Fibroblast of the aortic adventitia (primary cell): Measurements from ENCODE around the gene NUP50. TPM values are rescaled to one million over a fixed set of nuclear protein-coding genes. Genes with fewer than 3 reads are reported as not detected.

Experiments
- DNase-seq: peaks from one replicate; pipeline ENCODE4 v3.0.0-alpha.2; 2010; ENCODE audit warnings: low read depth
- H3K4me3 ChIP-seq: 2 replicates; pipeline ENCODE4 v1.5.1; 2011; ENCODE audit warnings: low read depth, mild to moderate bottlenecking, control low read depth, low read length, moderate library complexity
- total RNA-seq: library from RNA; depleted of rRNA; stranded (reverse); fragments of >200 nt; gene quantifications from 2 replicates; pipeline ENCODE4 v1.2.3, GENCODE V29; 2012; ENCODE audit warnings: low replicate concordance
- TF ChIP-seq, protein P1 (sequence below): IDR thresholded peaks from 2 replicates; pipeline ENCODE4 v1.5.1; 2011; ENCODE audit warnings: mild to moderate bottlenecking, low read length, control low read depth, inconsistent platforms; ENCODE audit not compliant: insufficient read depth

Gene NUP50
- total RNA-seq, 1 donor = 61.6 TPM

DNA sequence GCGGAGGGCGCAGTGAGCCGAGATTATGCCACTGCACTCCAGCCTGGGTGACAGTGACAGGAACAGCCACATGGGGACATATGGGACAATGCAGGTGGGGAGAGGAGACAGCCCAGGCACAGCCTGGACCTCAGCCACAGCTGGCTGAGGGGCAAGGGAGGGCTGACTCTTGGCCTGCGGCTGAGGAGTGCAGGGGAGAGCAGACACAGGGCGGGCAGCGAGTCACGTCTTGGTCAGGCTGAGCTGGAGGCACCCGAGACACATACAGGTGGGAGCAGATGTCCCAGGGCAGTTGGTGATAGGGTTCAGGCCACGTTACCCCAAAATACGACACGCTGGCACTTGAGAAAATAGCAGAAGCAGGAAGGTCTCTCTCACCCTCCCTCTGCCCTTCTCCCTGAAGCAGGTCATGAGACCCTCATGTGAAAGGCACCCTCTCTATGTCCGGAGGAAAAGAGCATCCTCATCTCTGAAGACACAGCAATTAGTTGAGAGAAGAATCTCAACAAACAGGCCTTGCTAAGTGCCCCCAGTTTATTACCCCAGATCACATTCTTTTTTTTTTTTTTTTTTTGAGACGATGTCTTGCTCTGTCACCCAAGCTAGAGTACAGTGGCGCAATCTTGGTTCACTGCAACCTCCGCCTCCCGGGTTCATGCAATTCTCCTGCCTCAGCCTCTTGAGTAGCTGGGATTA lies 66.4 kb downstream of the NUP50 start:
- DNase-seq = no peak
- TF ChIP-seq, protein P1, sequence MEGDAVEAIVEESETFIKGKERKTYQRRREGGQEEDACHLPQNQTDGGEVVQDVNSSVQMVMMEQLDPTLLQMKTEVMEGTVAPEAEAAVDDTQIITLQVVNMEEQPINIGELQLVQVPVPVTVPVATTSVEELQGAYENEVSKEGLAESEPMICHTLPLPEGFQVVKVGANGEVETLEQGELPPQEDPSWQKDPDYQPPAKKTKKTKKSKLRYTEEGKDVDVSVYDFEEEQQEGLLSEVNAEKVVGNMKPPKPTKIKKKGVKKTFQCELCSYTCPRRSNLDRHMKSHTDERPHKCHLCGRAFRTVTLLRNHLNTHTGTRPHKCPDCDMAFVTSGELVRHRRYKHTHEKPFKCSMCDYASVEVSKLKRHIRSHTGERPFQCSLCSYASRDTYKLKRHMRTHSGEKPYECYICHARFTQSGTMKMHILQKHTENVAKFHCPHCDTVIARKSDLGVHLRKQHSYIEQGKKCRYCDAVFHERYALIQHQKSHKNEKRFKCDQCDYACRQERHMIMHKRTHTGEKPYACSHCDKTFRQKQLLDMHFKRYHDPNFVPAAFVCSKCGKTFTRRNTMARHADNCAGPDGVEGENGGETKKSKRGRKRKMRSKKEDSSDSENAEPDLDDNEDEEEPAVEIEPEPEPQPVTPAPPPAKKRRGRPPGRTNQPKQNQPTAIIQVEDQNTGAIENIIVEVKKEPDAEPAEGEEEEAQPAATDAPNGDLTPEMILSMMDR = no peak
- no peak overlapping the region for H3K4me3 ChIP-seq

DNA sequence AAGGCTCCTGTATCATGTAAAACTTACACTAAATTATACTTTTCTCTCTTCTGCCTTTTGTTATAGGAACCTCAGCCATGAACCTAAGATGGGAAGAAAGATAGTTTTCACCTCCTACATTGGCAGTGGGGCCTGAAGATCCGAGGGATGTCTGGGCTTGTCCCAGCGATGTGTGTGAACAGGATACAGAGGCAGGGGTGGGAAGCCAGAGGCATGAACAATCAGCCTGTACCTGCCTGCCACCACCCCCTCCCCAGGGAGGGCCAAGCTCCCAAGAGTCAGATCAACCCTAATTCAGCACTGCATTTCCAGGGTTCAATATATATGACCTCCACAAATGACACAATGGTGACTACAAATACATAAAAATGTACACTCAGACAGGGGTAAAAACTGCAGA lies 67.6 kb downstream of the NUP50 start:
- DNase-seq = no peak
- TF ChIP-seq, protein P1 = no peak
- no peak overlapping the region for H3K4me3 ChIP-seq

DNA sequence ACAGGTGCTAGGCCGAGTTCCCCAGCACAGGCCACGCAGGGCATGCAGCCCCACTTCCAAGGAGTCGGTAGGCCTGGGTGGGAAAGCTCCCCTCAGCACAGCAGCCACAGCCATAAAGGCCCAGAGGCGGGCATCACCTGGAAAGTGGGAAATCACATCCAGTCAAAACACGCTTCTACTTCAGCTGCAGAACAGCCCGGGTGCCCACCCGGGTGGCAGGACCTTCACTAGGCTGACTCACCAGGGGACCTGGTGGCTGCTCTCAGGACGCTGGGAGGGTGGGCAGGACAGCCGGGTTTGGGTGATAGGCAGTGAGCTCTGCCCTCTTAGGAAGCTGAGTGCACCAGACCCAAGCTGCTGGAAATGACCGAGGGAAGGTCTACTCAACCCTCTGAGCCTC lies 69.7 kb downstream of the NUP50 start:
- TF ChIP-seq, protein P1 = no peak

DNA sequence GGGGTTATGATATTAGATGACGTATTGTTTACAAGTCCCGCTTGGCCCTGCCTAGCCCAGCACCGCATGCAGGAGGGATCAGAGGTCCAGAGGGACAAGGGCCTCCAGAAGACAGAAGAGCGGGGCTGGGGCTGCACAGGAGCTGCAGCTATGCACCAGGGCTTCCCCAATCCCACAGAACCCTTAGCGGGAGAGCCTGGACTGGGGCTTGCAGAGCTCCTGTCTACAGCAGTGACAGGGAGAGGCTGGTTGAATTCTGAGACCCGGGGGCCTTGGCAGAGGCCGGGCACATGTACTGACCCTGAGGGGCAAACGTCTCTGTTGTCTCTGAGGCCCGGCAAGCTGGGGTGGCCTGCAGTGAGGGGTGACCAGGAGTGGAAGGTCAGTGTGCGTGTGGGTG lies 70.1 kb downstream of the NUP50 start:
- no peak for DNase-seq
- H3K4me3 ChIP-seq = no peak overlapping the region
- TF ChIP-seq, protein P1 = no peak

More for the DNA sequence above, 69.7 kb downstream of the NUP50 start:
- H3K4me3 ChIP-seq = no peak overlapping the region
- DNase-seq = no peak

DNA sequence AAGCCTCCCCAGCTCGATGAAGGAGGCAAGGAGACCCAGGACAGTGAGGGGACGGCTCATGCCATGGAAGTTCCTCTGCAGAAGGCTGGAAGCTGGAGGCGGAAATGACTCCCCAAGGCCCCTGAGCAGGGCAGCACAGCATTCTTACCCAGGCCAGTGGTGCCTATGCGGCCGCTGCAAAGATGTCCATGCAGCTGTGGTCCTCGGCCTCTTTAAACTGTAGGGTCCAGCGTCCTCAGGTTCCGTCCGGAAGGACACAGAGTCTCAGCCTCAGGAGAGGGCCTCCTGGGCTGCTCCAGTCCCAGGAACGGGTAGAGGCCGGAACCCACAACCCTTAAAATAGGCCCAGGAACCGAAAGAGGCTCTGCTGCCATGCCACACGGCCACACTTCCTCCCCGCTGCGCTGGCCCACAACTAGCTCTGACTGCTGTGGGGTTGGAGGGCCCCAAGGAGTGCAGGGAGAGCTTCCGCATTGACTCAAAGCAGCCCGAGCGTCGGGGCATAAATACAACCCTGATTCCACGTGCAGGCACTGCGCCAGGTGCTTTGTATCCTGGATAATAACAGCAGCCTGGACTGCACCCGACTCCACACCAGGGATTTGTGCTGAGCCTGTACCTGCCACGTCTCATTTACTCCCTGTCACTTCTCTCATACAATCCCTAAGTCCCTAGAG lies 71.5 kb downstream of the NUP50 start:
- no peak for DNase-seq
- TF ChIP-seq, protein P1 = no peak
- H3K4me3 ChIP-seq = no peak overlapping the region

DNA sequence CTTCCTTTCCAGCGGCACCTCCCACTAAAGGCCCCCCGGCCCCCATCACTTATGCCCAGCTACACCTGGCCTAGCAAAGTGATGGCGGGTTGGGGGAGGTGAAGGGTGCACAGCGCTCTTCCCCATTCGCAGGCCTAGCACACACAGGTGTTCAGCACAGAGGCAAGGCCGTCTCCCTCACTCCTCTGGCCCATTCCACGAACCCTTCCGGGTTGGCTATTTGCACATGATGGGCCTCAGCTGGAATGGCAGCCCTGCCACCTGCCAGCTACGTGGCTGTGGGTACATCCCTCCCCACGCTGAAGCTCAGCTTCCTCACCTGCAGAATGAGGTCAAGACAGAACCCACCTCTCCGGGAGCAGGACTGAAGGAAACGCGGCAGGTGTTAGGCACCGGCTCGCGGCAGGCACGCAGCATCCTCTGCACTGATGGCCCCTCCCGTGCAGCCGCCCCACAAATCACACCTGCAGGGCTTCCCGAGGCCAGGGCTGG lies 72.2 kb downstream of the NUP50 start:
- DNase-seq = no peak
- TF ChIP-seq, protein P1 = no peak
- no peak overlapping the region for H3K4me3 ChIP-seq
